Hepatocyte (in vitro differentiated cells): ENCODE measurements around the gene HLA-B. TPM values are rescaled to one million over a fixed set of nuclear protein-coding genes. Genes with fewer than 3 reads are reported as not detected.

Experiments
- DNase-seq: peaks from one replicate; pipeline ENCODE4 v3.0.0-alpha.2; 2016; ENCODE audit warnings: low spot score
- H2AFZ ChIP-seq: fragments of 200-600 bp; sonication (generic); 2 replicates; pipeline ENCODE4 v1.6.0; 2016; ENCODE audit warnings: antibody characterized with exemption, mild to moderate bottlenecking
- H3K27ac ChIP-seq: fragments of 200-600 bp; sonication (generic); 2 replicates; pipeline ENCODE4 v1.5.1; 2016; ENCODE audit warnings: mild to moderate bottlenecking
- H3K27me3 ChIP-seq: fragments of 200-600 bp; sonication (generic); 2 replicates; pipeline ENCODE4 v1.6.1; 2016
- H3K36me3 ChIP-seq: fragments of 200-600 bp; sonication (generic); replicated peaks from 2 replicates; pipeline ENCODE4 v1.5.1; 2016; ENCODE audit warnings: low read depth; ENCODE audit not compliant: insufficient read depth
- H3K4me1 ChIP-seq: fragments of 200-600 bp; sonication (generic); 2 replicates; pipeline ENCODE4 v1.5.1; 2016; ENCODE audit warnings: mild to moderate bottlenecking, moderate library complexity; ENCODE audit not compliant: insufficient read depth
- H3K4me2 ChIP-seq: fragments of 200-600 bp; sonication (generic); 2 replicates; pipeline ENCODE4 v1.6.0; 2016
- H3K4me3 ChIP-seq: fragments of 200-600 bp; sonication (generic); 2 replicates; pipeline ENCODE4 v1.5.1; 2016; ENCODE audit warnings: mild to moderate bottlenecking
- H3K79me2 ChIP-seq: fragments of 200-600 bp; sonication (generic); 2 replicates; pipeline ENCODE4 v1.6.0; 2017; ENCODE audit warnings: mild to moderate bottlenecking
- H3K9me2 ChIP-seq: fragments of 200-600 bp; sonication (generic); replicated peaks from 2 replicates; pipeline ENCODE4 v1.6.0; 2017; ENCODE audit warnings: mild to moderate bottlenecking; ENCODE audit not compliant: insufficient read depth
- H3K9me3 ChIP-seq: fragments of 200-600 bp; sonication (generic); 2 replicates; pipeline ENCODE4 v1.5.1; 2016; ENCODE audit warnings: low read depth, mild to moderate bottlenecking
- H4K20me1 ChIP-seq: fragments of 200-600 bp; sonication (generic); 2 replicates; pipeline ENCODE4 v1.6.0; 2016; ENCODE audit warnings: mild to moderate bottlenecking; ENCODE audit not compliant: insufficient read depth, poor library complexity, severe bottlenecking
- EZH2 ChIP-seq: fragments of 200-600 bp; sonication (generic); IDR thresholded peaks from 2 replicates; pipeline ENCODE4 v1.6.1; 2016; ENCODE audit warnings: antibody characterized with exemption, mild to moderate bottlenecking, borderline replicate concordance
- EZH2phosphoT487 ChIP-seq: fragments of 200-600 bp; sonication (generic); IDR thresholded peaks from one replicate; pipeline ENCODE4 v1.6.1; 2018; ENCODE audit warnings: antibody characterized with exemption, mild to moderate bottlenecking, low read depth, moderate library complexity; ENCODE audit not compliant: unreplicated experiment, severe bottlenecking
- whole genome bisulfite sequencing: methylation state at CpG from one replicate; pipeline ENCODE4 v1.1.6; 2016; ENCODE audit warnings: low lambda C conversion rate; ENCODE audit errors: missing lambda C conversion rate; 5-methylcytosine and 5-hydroxymethylcytosine counted together
- polyA plus RNA-seq: library from polyadenylated mRNA; unstranded; fragments of >200 nt; fragmentation: Nextera tagmentation; extraction: Ambion mirVana; gene quantifications from 2 replicates; pipeline ENCODE4 v1.2.1, GENCODE V29; 2016
- total RNA-seq: library from RNA; depleted of rRNA; stranded (reverse); fragments of >200 nt; gene quantifications from 2 replicates; pipeline ENCODE4 v1.2.3, GENCODE V29; 2014
- TF ChIP-seq, protein P1 (sequence below): fragments of 200-600 bp; sonication (generic); IDR thresholded peaks from 2 replicates; pipeline ENCODE4 v1.5.1; 2016; ENCODE audit warnings: antibody characterized with exemption, mild to moderate bottlenecking; ENCODE audit not compliant: poor library complexity

HLA-B gene
- total and polyA plus RNA-seq, 2 experiments from 2014 or later: 52.2 to 151 TPM

DNA sequence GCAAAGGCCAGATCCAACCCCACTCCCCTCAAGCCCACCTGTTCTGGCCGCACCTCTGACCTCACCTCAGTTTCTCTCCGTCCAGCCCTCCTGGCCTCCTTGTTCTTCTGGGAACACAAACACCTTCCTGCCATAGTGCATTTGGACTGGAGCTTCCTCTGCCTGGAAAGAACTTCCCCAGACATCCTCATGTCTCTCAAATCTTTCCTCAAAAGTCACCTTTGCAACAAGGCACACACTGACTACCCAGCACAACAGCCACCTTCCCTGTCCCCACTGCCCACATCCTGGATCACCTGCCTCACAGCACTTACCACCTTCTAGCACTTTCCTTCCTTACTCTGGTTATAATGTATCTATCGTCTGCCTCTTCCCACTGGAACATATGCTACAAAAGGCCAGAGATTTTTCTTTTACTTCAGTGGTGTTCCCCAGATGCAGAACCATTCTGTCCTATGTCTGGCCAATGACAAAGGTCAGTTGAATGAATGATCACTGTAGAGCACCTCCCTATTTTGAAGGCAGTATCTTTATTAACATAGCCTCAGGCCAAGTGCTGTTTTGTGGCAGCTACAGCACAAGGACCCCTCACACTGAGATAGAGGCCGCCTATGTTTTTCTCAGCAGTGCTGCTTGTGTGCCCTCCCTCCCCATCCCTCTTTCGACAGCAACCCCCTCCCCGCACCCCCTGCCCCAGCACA lies 4.1 kb downstream of the HLA-B start:
- no peak for DNase-seq
- no peak overlapping the region for H3K4me3 ChIP-seq
- no peak overlapping the region for H3K4me2 ChIP-seq
- no peaks in the 10 kb centered on the region for H3K4me1 ChIP-seq
- no peak overlapping the region for H3K27ac ChIP-seq
- H4K20me1 ChIP-seq: no peaks in the 10 kb centered on the region
- H3K27me3 ChIP-seq: no peaks in the 10 kb centered on the region
- no peak overlapping the region for H2AFZ ChIP-seq
- WGBS: 71% methylated on average over 5 of the region's 6 CpGs
- H3K79me2 ChIP-seq: no peaks in the 10 kb centered on the region
- no peaks in the 10 kb centered on the region for H3K36me3 ChIP-seq
- H3K9me3 ChIP-seq: no peaks in the 10 kb centered on the region
- no peak for TF ChIP-seq EZH2phosphoT487
- TF ChIP-seq, protein P1, sequence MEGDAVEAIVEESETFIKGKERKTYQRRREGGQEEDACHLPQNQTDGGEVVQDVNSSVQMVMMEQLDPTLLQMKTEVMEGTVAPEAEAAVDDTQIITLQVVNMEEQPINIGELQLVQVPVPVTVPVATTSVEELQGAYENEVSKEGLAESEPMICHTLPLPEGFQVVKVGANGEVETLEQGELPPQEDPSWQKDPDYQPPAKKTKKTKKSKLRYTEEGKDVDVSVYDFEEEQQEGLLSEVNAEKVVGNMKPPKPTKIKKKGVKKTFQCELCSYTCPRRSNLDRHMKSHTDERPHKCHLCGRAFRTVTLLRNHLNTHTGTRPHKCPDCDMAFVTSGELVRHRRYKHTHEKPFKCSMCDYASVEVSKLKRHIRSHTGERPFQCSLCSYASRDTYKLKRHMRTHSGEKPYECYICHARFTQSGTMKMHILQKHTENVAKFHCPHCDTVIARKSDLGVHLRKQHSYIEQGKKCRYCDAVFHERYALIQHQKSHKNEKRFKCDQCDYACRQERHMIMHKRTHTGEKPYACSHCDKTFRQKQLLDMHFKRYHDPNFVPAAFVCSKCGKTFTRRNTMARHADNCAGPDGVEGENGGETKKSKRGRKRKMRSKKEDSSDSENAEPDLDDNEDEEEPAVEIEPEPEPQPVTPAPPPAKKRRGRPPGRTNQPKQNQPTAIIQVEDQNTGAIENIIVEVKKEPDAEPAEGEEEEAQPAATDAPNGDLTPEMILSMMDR: no peak
- no peak for TF ChIP-seq EZH2
- no peaks in the 10 kb centered on the region for H3K9me2 ChIP-seq

DNA sequence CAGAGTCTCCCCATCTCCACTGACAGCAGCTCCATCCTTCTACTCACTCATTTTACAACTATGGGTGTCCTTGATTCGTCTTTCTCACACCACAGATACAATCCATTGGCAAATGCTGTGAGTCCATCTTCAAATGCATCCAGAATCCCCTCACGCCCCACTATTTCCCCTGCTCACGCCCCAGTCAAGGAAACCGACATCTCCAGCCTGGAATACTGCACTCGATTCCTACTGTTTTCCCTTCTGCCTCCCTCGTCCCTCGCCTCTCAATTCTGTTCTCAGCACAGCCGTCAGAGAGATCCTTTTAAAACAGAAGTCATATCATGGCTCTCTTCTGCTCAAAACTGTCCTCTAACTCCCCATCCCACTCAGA lies 4.7 kb downstream of the HLA-B start:
- no peak overlapping the region for H3K4me2 ChIP-seq
- H3K27ac ChIP-seq: no peak overlapping the region
- no peaks in the 10 kb centered on the region for H4K20me1 ChIP-seq
- 62% methylated on average over 8 of the region's 8 CpGs for WGBS
- H3K4me3 ChIP-seq: no peak overlapping the region
- no peaks in the 10 kb centered on the region for H3K4me1 ChIP-seq
- H3K9me2 ChIP-seq: no peaks in the 10 kb centered on the region
- H2AFZ ChIP-seq: no peak overlapping the region
- DNase-seq: no peak
- no peaks in the 10 kb centered on the region for H3K79me2 ChIP-seq
- H3K9me3 ChIP-seq: no peaks in the 10 kb centered on the region
- H3K36me3 ChIP-seq: no peaks in the 10 kb centered on the region
- no peaks in the 10 kb centered on the region for H3K27me3 ChIP-seq
- TF ChIP-seq, protein P1: no peak
- TF ChIP-seq EZH2: no peak
- TF ChIP-seq EZH2phosphoT487: no peak

DNA sequence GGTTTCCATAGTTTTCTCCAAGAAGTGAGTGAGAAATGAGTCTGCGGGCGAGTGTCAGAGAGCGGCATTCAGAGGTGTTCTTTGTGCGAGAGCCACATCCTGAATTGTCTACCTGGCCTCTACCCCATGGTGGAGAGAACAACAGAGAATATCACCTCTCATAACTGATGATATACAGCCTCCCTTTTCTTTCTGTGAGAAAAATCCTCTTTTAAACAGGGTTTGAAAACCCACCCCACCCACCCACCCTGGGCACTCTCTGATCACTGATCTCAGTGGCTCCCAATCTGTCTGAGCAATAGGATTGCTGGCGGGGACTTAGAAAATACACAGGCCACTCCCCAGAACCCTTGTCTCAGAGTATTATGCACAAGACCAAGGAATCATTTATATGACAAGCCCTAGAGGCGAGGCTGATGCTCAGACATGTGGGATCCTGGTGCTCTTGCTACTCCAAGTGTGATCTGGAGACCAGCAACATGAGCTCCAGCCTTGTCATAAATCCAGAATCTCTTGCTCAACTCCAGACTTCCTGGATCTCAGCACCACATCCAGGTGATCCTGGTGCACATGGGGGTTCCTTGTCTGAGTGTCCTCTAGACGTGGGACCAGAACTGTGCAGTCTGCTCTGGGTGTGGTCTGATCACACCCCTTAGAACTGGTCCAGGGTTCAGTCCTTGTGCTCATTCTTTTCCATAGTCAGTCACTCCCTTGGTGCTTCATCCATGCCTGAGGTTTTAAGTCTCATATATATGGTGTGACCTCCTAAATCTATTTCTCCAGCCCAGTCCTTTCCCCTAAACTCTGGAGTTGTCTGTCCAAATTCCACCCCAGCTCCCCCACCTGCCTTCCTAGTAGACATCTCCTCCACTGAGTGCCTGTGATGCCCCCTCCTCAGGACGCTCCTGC lies 5.3 kb downstream of the HLA-B start:
- no peaks in the 10 kb centered on the region for H3K4me1 ChIP-seq
- no peaks in the 10 kb centered on the region for H3K9me3 ChIP-seq
- H3K4me3 ChIP-seq: no peak overlapping the region
- no peak for DNase-seq
- H3K4me2 ChIP-seq: no peak overlapping the region
- TF ChIP-seq EZH2phosphoT487 (no peak), EZH2 (no peak)
- H3K79me2 ChIP-seq: no peaks in the 10 kb centered on the region
- H2AFZ ChIP-seq: no peak overlapping the region
- no peaks in the 10 kb centered on the region for H3K27me3 ChIP-seq
- 36% methylated on average over 8 of the region's 8 CpGs for WGBS
- no peaks in the 10 kb centered on the region for H3K9me2 ChIP-seq
- H3K27ac ChIP-seq: no peak overlapping the region
- H4K20me1 ChIP-seq: no peaks in the 10 kb centered on the region
- no peaks in the 10 kb centered on the region for H3K36me3 ChIP-seq

DNA sequence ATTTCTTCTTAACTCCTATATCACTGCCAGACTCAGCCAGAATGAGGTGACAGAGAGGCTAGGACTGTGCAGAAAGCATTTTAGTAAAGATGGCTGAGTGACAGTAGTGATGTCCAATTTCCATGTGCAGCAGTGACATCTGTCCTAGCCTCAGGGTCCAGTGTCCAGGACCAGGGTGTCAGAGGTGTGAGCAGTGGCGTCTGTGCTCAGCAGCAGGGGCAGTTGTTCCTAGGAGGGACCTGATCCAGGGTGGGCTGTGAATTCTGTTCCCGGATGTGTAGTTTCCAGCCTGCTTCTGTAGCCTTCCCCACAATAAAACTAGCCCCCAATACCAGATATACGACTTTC lies 6.0 kb downstream of the HLA-B start:
- H3K4me3 ChIP-seq: no peak overlapping the region
- no peaks in the 10 kb centered on the region for H3K9me3 ChIP-seq
- no peak overlapping the region for H3K27ac ChIP-seq
- H3K4me2 ChIP-seq: no peak overlapping the region
- no peaks in the 10 kb centered on the region for H3K27me3 ChIP-seq
- no peaks in the 10 kb centered on the region for H3K79me2 ChIP-seq
- H2AFZ ChIP-seq: no peak overlapping the region
- H3K9me2 ChIP-seq: no peaks in the 10 kb centered on the region
- no peaks in the 10 kb centered on the region for H3K4me1 ChIP-seq
- no peak for TF ChIP-seq EZH2phosphoT487
- no peaks in the 10 kb centered on the region for H4K20me1 ChIP-seq
- no peak for DNase-seq
- 2% methylated on average over 3 of the region's 3 CpGs for WGBS
- H3K36me3 ChIP-seq: no peaks in the 10 kb centered on the region
